ENCODE data around the gene RNF145.
A peak's percentile ranks its signal among the peaks of the same experiment; 100 is the strongest.

Gene RNF145

GRCh38 chr5:159217236-159217635 is 7.9 kb upstream of the RNF145 start:
- no peak for DNase-seq

GRCh38 chr5:159216454-159216853 is 7.1 kb upstream of the RNF145 start:
- DNase-seq, result no peak

GRCh38 chr5:159215886-159216285 is 6.5 kb upstream of the RNF145 start:
- DNase-seq, result no peak

- DNase-seq, result no peak
Observed at GRCh38 chr5:159214486-159215271, 5.3 kb upstream of the RNF145 start.

- no peak for DNase-seq
Observed at GRCh38 chr5:159212657-159213462, 3.5 kb upstream of the RNF145 start.

- no peak for DNase-seq
Observed at GRCh38 chr5:159211729-159212174, 2.4 kb upstream of the RNF145 start.

GRCh38 chr5:159210846-159211245 is 1.5 kb upstream of the RNF145 start:
- DNase-seq, result no peak

GRCh38 chr5:159210210-159210661 is 883 bp upstream of the RNF145 start:
- no peak for DNase-seq

GRCh38 chr5:159208514-159209437 is 577 bp downstream of the RNF145 start:
- peak; percentile 65 for DNase-seq

- DNase-seq, result peak; percentile 87
Observed at GRCh38 chr5:159207686-159208513, 1.5 kb downstream of the RNF145 start.

GRCh38 chr5:159207222-159207685 is 2.1 kb downstream of the RNF145 start:
- DNase-seq, result no peak

GRCh38 chr5:159206818-159207217 is 2.5 kb downstream of the RNF145 start:
- DNase-seq, result no peak

GRCh38 chr5:159206368-159206767 is 3.0 kb downstream of the RNF145 start:
- DNase-seq, result no peak

- DNase-seq, result no peak
Observed at GRCh38 chr5:159203351-159203750, 6.0 kb downstream of the RNF145 start.

- DNase-seq, result no peak
Observed at GRCh38 chr5:159202151-159202550, 7.2 kb downstream of the RNF145 start.

- no peak for DNase-seq
Observed at GRCh38 chr5:159199780-159200179, 9.6 kb downstream of the RNF145 start.

GRCh38 chr5:159199225-159199624 is 10.1 kb downstream of the RNF145 start:
- DNase-seq, result no peak

- no peak for DNase-seq
Observed at GRCh38 chr5:159198063-159199036, 11.0 kb downstream of the RNF145 start.

GRCh38 chr5:159195775-159196174 is 13.6 kb downstream of the RNF145 start:
- DNase-seq, result no peak

- DNase-seq, result no peak
Observed at GRCh38 chr5:159190170-159190569, 19.2 kb downstream of the RNF145 start.

- DNase-seq, result no peak
Observed at GRCh38 chr5:159189310-159189709, 20.0 kb downstream of the RNF145 start.
